Upper lobe of left lung (tissue), 4 donors: ENCODE results near the gene RAP2B.

Source experiments
- CTCF ChIP-seq, 6 experiments: fragments of 450-650 bp in 4 of 6; fragments of 200-600 bp in 2 of 6; sonication (generic) in 2 of 6; IDR thresholded peaks; one replicate each; pipeline ENCODE4 v1.5.1; 2016 to 2019; ENCODE audit warnings: antibody characterized with exemption in 6 of 6
- POLR2A ChIP-seq, 4 donors: fragments of 450-650 bp; IDR thresholded peaks; one replicate each; pipeline ENCODE4 v1.5.1; 2016 to 2017; ENCODE audit warnings: antibody characterized with exemption in 4 of 4, mild to moderate bottlenecking in 2 of 4
- POLR2AphosphoS5 ChIP-seq, 2 donors: sonication (generic); formaldehyde crosslinking; IDR thresholded peaks; one replicate each; pipeline ENCODE4 v1.5.1; 2017; ENCODE audit warnings: antibody characterized with exemption in 2 of 2

GRCh38 chr3:153129866-153130265, 32.2 kb upstream of the RAP2B start:
- no peak for TF ChIP-seq CTCF (IDR thresholded peaks at IDR 0.05)
- TF ChIP-seq POLR2A (IDR thresholded peaks at IDR 0.05), result no peak
- TF ChIP-seq POLR2AphosphoS5 (IDR thresholded peaks at IDR 0.05), result no peak
